ENCODE data around the gene RILP. TPM values are rescaled to one million over a fixed set of nuclear protein-coding genes. Genes with fewer than 3 reads are reported as not detected.

RILP gene
- total RNA-seq, 2 experiments from 2014 or later: 1.3 to 1.5 TPM

DNA sequence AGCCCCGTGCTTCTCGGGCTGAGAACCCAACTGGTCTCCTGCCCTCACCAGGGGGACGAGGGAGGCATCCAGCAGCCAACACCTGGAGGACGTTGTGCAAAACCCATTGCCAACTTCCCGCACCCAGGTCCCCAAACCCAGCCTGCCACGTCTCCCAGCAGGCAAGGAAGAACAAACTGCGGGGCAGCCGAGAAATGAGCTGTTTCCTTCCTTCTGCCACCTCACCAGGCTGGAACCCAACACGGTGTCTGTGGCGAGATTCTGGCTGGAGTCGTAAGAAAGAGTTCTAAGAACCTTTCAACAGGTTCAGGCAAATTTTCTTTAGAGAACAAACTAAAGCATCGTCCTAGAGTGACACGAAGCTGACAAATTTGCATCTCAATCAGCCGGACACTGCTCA lies 24.6 kb downstream of the RILP start:
- H3K4me1 Mint-ChIP-seq (ENCODE audit: low read depth): peaks cover 19% of the 10 kb centered on the region
- no peak for ATAC-seq (ENCODE audit: poor library complexity)
- H3K27ac Mint-ChIP-seq: no peak overlapping the region
- ChIA-PET CTCF (interaction anchor here (3.1 kb wide), 1 partner anchor 24 kb away, joined by 11 read pairs; the partner anchor contains the start of gene RILP), POLR2A (interaction anchor here (1.1 kb wide), 1 partner anchor 31 kb away, joined by 3 read pairs; no protein-coding TSS in a partner anchor)
- H3K4me3 Mint-ChIP-seq: no peak overlapping the region
- H3K27me3 Mint-ChIP-seq: no peaks in the 10 kb centered on the region
- intact Hi-C loops (cut with DNase I, micrococcal nuclease): loop anchor here (5.0 to 10.0 kb wide), 3 partner anchors 60 to 258 kb away; partner anchors contain the start of genes CRK (in 1 of the 2) and PITPNA (in 1 of the 2)
- Histone ChIP-seq H3K27ac (ENCODE audit: low read depth in 1 of 2, low read length in 2 of 2) (no peak overlapping the region), H3K36me3 (ENCODE audit: insufficient read depth, low read length) (no peaks in the 10 kb centered on the region), H3K4me3 (ENCODE audit: low read length) (no peak overlapping the region), H3K27me3 (ENCODE audit: control insufficient read depth in 1 of 2, insufficient read depth in 2 of 2, low read length in 2 of 2) (peaks cover 0 to 5% of the 10 kb centered on the region in 2 experiments), H3K9me3 (ENCODE audit: control insufficient read depth in 1 of 2, insufficient read depth in 1 of 2, low read length in 2 of 2) (no peaks in the 10 kb centered on the region), H3K4me1 (ENCODE audit: insufficient read depth, low read length) (peaks cover 30% of the 10 kb centered on the region)
- DNase-seq: no peak
- no peaks in the 10 kb centered on the region for H3K9me3 Mint-ChIP-seq
- TF ChIP-seq, protein P1, sequence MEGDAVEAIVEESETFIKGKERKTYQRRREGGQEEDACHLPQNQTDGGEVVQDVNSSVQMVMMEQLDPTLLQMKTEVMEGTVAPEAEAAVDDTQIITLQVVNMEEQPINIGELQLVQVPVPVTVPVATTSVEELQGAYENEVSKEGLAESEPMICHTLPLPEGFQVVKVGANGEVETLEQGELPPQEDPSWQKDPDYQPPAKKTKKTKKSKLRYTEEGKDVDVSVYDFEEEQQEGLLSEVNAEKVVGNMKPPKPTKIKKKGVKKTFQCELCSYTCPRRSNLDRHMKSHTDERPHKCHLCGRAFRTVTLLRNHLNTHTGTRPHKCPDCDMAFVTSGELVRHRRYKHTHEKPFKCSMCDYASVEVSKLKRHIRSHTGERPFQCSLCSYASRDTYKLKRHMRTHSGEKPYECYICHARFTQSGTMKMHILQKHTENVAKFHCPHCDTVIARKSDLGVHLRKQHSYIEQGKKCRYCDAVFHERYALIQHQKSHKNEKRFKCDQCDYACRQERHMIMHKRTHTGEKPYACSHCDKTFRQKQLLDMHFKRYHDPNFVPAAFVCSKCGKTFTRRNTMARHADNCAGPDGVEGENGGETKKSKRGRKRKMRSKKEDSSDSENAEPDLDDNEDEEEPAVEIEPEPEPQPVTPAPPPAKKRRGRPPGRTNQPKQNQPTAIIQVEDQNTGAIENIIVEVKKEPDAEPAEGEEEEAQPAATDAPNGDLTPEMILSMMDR (IDR thresholded peaks at IDR 0.05): no peak
- H3K36me3 Mint-ChIP-seq (ENCODE audit: low read depth): peaks cover 7% of the 10 kb centered on the region

DNA sequence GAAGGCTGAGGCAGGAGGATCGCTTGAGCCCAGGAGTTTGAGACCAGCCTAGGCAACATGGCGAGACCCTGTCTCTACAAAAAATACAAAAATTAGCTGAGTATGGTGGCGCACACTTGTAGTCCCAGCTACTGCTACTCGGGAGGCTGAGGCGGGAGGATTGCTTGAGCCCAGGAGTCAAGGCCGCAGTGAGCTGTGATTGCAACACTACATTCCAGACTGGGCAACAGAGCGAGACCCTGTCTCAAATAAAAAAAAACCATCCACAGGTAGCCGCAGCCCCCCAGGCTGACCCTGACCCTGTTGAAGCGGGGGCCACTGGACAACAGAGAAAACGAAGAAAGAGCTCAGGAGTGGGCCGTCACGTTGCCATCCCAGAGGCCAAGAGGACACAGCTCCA lies 25.0 kb downstream of the RILP start:
- TF ChIP-seq, protein P1 (IDR thresholded peaks at IDR 0.05): no peak
- H3K4me1 ChIP-seq (ENCODE audit: insufficient read depth, low read length): peaks cover 26% of the 10 kb centered on the region

DNA sequence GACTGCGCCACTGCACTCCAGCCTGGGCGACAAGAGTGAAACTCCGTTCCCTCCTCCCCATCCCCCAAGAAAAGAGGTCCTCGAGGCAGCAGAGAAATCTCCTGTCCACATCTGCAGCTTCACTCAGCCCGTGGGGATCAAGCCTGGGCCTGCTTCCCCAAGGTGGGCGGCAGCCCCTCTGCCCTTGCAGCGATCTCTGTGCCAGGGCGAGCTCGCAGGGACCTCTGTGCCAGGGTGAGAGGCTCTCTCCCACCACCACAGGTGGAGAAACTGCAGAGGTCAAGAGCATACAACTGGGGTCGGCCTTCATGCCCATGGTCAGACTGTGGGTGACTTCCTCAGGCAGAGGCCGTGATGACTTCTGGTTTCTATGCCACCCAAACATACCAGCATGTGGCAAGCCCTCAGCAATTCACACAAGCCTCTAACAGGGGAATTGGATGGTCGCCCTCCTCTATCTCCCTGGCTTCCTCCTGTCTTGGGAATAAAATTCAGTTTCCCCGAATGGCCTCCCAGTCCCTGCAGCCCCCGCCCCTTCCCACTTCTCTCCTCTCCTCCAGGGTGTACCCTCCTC lies 26.5 kb downstream of the RILP start:
- ChIA-PET CTCF (no interaction called here), POLR2A (no interaction called here)
- TF ChIP-seq, protein P1 (IDR thresholded peaks at IDR 0.05): no peak
- Mint-ChIP-seq H3K36me3 (ENCODE audit: low read depth) (no peaks in the 10 kb centered on the region), H3K27me3 (no peaks in the 10 kb centered on the region), H3K4me1 (ENCODE audit: low read depth) (peaks cover 11% of the 10 kb centered on the region), H3K27ac (no peak overlapping the region), H3K4me3 (no peak overlapping the region), H3K9me3 (no peaks in the 10 kb centered on the region)
- Histone ChIP-seq H3K27me3 (ENCODE audit: control insufficient read depth in 1 of 2, insufficient read depth in 2 of 2, low read length in 2 of 2) (peaks cover 0 to 5% of the 10 kb centered on the region in 2 experiments), H3K4me1 (ENCODE audit: insufficient read depth, low read length) (peaks cover 17% of the 10 kb centered on the region), H3K4me3 (ENCODE audit: low read length) (no peak overlapping the region), H3K9me3 (ENCODE audit: control insufficient read depth in 1 of 2, insufficient read depth in 1 of 2, low read length in 2 of 2) (no peaks in the 10 kb centered on the region), H3K27ac (ENCODE audit: low read depth in 1 of 2, low read length in 2 of 2) (no peak overlapping the region), H3K36me3 (ENCODE audit: insufficient read depth, low read length) (no peaks in the 10 kb centered on the region)
- intact Hi-C loops (cut with DNase I, micrococcal nuclease): loop anchor here (10.0 kb wide), 2 partner anchors 58 to 168 kb away; partner anchors contain the start of genes CRK (in 1 of the 2) and PITPNA (in 1 of the 2)
- DNase-seq (no peak), ATAC-seq (ENCODE audit: poor library complexity) (no peak)

More for the DNA sequence above, 25.0 kb downstream of the RILP start:
- Mint-ChIP-seq H3K4me3 (no peak overlapping the region), H3K27me3 (no peaks in the 10 kb centered on the region), H3K9me3 (no peaks in the 10 kb centered on the region), H3K27ac (no peak overlapping the region), H3K36me3 (ENCODE audit: low read depth) (peaks cover 7% of the 10 kb centered on the region), H3K4me1 (ENCODE audit: low read depth) (peaks cover 17% of the 10 kb centered on the region)
- ATAC-seq (ENCODE audit: poor library complexity) (no peak), DNase-seq (no peak)
- intact Hi-C loops (cut with DNase I, micrococcal nuclease): loop anchor here (5.0 to 10.0 kb wide), 3 partner anchors 60 to 257 kb away; partner anchors contain the start of genes CRK (in 1 of the 2) and PITPNA (in 1 of the 2)
- no peaks in the 10 kb centered on the region for H3K9me3 ChIP-seq (ENCODE audit: control insufficient read depth in 1 of 2, insufficient read depth in 1 of 2, low read length in 2 of 2)
- POLR2A ChIA-PET: interaction anchor here (1.1 kb wide), 1 partner anchor 32 kb away, joined by 3 read pairs; no protein-coding TSS in a partner anchor
- peaks cover 0 to 5% of the 10 kb centered on the region in 2 experiments for H3K27me3 ChIP-seq (ENCODE audit: control insufficient read depth in 1 of 2, insufficient read depth in 2 of 2, low read length in 2 of 2)
- H3K27ac ChIP-seq (ENCODE audit: low read depth in 1 of 2, low read length in 2 of 2): no peak overlapping the region
- H3K36me3 ChIP-seq (ENCODE audit: insufficient read depth, low read length): no peaks in the 10 kb centered on the region
- H3K4me3 ChIP-seq (ENCODE audit: low read length): no peak overlapping the region
- CTCF ChIA-PET: no interaction called here
